AG09319 (cell line): ENCODE results near the gene ATAD3B.
A peak's percentile ranks its signal among the peaks of the same experiment; 100 is the strongest.
"Not testable (repeated sequence)": the region's sequence is repeated elsewhere in the genome, so short reads cannot be mapped to it uniquely, and the experiment has no call there.

Experiments
- DNase-seq: peaks from one replicate; pipeline ENCODE4 v3.0.0-alpha.2; 2010; ENCODE audit warnings: low read depth; ENCODE audit errors: extremely low read depth
- CTCF ChIP-seq: IDR thresholded peaks from 2 replicates; pipeline ENCODE4 v1.5.1; 2011; ENCODE audit warnings: low read depth, mild to moderate bottlenecking, inconsistent platforms, low read length, moderate library complexity

The ATAD3B gene

GRCh38 chr1:1489231-1489630, 17.7 kb downstream of the ATAD3B start:
- TF ChIP-seq CTCF: no peak
- DNase-seq: no peak

GRCh38 chr1:1489861-1490260, 18.3 kb downstream of the ATAD3B start:
- DNase-seq: no peak
- TF ChIP-seq CTCF: no peak

GRCh38 chr1:1490633-1491230, 19.2 kb downstream of the ATAD3B start:
- TF ChIP-seq CTCF: no peak
- no peak for DNase-seq

- no peak for TF ChIP-seq CTCF
- no peak for DNase-seq
Measured at GRCh38 chr1:1491601-1492000, 20.0 kb downstream of the ATAD3B start.

GRCh38 chr1:1494311-1494710, 22.7 kb downstream of the ATAD3B start:
- DNase-seq: not testable (repeated sequence)

- not testable (repeated sequence) for DNase-seq
Measured at GRCh38 chr1:1495461-1495975, 24.0 kb downstream of the ATAD3B start.

- not testable (repeated sequence) for DNase-seq
- peak; percentile 46 for TF ChIP-seq CTCF
Measured at GRCh38 chr1:1504777-1505365, 33.3 kb downstream of the ATAD3B start.

GRCh38 chr1:1505366-1505798, 33.8 kb downstream of the ATAD3B start:
- DNase-seq: not testable (repeated sequence)
- TF ChIP-seq CTCF: peak; percentile 6

- DNase-seq: not testable (repeated sequence)
Measured at GRCh38 chr1:1505801-1506200, 34.2 kb downstream of the ATAD3B start.
